NCI-H524 treated with DMSO at 0.1 percent for 48 hours (cell line): ENCODE results near the gene CCDC83.
"Not testable (repeated sequence)": the region's sequence is repeated elsewhere in the genome, so short reads cannot be mapped to it uniquely, and the experiment has no call there.

Experiments
- DNase-seq: peaks from one replicate; lab custom pipeline; 2025; lab: John Stamatoyannopoulos, UW

The CCDC83 gene

GRCh38 chr11:85939099-85940015, 84.2 kb downstream of the CCDC83 start:
- no peak for DNase-seq

DNA sequence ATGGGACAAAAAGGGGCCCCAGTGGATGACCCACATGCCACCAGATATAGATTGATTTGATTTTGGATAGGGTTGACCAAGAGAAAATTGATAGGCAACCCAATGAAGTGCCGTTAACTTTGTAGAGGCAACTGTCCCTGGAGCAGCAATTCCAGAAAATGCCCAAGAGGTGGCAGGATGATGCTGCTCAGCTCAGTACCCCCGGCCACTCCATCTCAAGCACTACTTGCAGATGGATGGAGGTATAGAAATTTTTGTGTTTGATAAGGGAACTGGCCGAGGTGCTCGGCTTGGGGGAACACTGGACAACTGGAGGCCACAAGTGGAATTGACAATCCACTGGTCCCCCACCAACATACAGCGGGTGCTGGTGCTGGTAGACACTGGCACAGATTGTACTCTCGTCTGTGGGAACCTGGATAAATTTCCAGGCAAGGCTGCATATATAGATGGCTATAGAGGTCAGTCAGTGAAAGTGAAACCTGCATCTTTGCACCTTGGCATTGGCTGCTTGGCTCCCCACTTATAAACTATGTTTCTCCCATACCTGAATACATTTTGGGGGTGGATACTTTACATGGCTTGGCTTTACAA, 86.3 kb downstream of the CCDC83 start:
- peak; percentile 22 for DNase-seq

- no peak for DNase-seq
These were observed 90.1 kb downstream of the CCDC83 start for GRCh38 chr11:85945296-85945695.

- no peak for DNase-seq
These were observed 90.6 kb downstream of the CCDC83 start for GRCh38 chr11:85945788-85946187.

- no peak for DNase-seq
These were observed 91.0 kb downstream of the CCDC83 start for GRCh38 chr11:85946221-85946620.

- no peak for DNase-seq
These were observed 92.5 kb downstream of the CCDC83 start for GRCh38 chr11:85947431-85948272.

DNA sequence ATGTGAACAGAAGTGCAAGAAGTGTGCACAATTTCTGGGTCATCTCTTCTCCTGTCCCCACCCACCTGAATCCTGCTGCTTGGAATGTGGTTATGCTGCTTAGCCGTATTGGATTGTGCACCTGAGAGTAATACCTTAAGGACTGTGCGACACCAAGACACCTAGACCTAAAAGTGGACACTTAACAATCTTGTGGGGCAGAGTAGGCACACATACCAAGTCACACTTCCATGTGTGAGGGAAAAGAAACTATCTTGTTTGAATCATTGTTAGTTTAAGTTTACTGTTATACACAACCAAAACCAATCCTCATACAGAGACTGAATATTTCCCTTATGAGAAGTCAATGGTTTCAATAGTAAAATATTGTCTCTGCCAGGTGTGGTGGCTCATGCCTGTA, 93.7 kb downstream of the CCDC83 start:
- DNase-seq, result no peak

GRCh38 chr11:85949798-85950197, 94.6 kb downstream of the CCDC83 start:
- no peak for DNase-seq

GRCh38 chr11:85950317-85951048, 95.3 kb downstream of the CCDC83 start:
- no peak for DNase-seq

- DNase-seq, result no peak
These were observed 95.8 kb downstream of the CCDC83 start for GRCh38 chr11:85951049-85951405.

DNA sequence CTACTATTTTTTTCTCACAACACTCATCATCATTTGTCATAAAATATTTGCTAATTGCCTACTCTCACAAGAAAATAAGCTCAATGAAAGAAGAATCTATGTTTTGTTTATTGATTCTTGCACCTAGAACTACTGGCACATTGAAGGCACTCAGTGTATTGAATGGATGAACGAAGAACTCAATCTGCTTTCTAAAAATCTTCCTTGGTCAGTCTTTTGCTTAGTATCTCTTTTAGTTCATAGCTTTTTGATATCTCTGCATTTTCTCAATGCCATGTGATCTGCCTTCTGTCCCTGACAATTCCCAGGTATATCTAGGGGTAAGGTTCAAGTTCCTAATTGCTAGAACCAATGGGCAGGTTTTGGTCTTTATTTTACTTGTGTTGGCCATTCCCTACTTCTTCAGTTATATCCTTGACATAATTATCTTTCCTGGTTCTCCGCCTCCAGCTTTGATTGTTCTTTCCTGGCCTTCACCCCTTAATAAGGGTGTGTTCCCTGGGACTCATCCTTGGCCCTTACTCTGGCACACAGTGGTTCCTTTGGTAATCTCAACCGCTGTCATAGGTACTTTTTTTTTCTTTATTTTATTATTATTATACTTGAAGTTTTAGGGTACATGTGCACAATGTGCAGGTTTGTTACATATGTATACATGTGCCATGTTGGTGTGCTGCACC, 96.4 kb downstream of the CCDC83 start:
- DNase-seq, result no peak

- DNase-seq, result not testable (repeated sequence)
These were observed 96.9 kb downstream of the CCDC83 start for GRCh38 chr11:85952108-85952485.

DNA sequence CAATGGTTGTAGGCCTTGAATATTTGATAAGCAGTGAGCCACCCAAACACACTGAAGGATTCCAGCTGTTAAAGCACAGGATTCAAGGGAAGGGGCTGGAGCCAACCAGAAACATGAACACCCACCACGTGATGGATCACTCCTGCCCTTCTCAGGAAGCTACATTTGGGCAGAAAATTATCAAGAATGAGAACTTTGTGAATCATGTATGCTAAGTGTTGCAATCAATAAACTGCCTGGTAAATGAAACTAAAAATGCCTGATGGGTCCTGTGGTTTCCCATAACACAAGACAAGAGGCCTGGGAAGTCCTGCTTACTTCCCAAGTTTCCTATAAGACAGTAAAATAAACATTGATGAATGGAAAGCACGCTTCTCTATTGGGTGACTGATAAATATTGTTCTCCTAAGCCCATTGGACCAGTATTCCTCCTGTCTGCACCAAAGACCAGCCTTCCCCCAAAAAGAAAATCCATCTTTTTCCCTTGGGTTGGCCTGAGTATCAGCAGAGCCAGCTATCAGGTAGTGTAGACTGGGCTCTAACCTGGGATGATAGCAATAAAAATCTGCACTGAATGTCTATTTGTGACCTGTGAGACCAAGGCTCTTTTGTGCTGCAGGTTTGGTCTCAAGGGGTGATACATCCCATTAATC, 98.4 kb downstream of the CCDC83 start:
- no peak for DNase-seq

DNA sequence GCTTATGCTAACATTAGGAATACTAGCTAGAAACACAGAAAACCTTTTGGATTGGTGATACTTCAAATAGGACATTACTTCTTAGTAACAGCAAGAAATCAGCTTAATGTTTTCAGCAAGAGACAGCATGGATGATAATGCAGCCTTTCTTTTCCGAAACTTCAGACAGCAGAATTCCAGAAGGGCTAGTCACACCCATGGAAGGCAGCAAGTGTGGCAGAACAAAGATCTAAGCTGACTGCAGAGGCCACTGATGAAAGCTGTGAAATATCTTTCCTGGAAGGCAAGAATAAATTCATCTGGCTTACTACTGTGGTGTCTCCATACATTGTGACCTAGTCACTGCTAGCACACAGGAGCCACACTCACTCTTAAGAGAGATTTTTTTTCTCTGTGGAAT, 100.3 kb downstream of the CCDC83 start:
- no peak for DNase-seq

- DNase-seq, result no peak
These were observed 105.5 kb downstream of the CCDC83 start for GRCh38 chr11:85960678-85961077.

DNA sequence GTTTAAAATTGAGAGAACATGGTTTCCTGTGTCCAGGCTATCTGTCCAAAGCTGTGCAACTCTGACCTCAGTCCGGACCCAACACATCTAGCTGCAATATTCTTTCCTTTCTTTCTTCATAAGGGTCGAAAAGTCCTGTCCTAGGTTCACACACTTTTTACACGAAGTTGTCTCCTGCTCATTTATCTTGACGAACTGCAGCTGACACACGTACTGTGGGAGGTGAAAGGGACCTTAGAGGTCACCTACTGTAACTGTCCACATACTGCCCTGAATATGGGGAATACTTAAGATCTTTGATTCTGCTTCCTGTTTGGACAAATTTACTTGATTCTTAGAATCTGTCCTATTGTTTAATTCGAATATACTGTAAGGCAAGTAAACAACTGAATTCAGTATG, 105.9 kb downstream of the CCDC83 start:
- DNase-seq, result no peak

DNA sequence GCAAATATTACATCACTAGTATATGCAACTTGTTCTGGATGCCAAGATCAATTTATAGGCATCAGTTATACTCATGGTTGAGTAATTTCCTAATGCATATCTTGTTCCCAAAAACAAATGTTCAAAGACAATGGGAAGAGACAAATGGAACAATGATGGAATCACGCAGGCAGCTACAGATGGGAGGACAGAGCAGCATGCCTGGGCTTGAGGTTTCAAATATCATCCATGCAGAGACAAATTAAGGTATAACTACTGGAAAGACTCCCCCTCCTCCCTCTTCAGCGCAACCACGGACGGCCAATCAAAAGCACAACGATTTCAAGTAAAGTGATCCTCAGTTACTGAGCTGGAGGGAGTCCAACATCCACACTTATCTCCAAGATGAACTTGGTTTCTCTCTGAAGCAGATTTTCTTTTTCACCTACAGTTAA, 106.8 kb downstream of the CCDC83 start:
- DNase-seq, result no peak

DNA sequence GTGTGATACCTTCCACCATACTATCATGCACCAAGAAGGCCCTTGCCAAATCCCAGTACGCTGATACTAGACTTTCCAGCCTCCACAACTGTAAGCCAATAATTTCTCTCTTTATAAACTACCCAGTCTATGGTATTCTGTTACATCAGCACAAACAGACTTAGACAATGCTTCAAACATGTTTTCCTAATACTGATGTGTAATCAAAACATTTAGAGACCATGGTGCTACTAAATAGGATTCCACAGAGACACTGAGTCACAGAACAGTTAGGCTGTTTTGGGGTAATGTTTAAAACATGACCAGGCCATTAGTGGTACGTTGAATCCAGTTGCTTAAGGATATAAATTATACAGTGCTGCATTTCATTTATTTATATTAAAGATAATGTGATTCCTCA, 110.0 kb downstream of the CCDC83 start:
- DNase-seq, result no peak

GRCh38 chr11:85967457-85967856, 112.3 kb downstream of the CCDC83 start:
- no peak for DNase-seq
